ENCODE results near the gene TRPM5.

Gene TRPM5, protein sequence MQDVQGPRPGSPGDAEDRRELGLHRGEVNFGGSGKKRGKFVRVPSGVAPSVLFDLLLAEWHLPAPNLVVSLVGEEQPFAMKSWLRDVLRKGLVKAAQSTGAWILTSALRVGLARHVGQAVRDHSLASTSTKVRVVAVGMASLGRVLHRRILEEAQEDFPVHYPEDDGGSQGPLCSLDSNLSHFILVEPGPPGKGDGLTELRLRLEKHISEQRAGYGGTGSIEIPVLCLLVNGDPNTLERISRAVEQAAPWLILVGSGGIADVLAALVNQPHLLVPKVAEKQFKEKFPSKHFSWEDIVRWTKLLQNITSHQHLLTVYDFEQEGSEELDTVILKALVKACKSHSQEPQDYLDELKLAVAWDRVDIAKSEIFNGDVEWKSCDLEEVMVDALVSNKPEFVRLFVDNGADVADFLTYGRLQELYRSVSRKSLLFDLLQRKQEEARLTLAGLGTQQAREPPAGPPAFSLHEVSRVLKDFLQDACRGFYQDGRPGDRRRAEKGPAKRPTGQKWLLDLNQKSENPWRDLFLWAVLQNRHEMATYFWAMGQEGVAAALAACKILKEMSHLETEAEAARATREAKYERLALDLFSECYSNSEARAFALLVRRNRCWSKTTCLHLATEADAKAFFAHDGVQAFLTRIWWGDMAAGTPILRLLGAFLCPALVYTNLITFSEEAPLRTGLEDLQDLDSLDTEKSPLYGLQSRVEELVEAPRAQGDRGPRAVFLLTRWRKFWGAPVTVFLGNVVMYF (N-terminal part only)

GRCh38 chr11:2443881-2444820 is at the start of gene TRPM5:
TSS of gene TRPM5 (minus strand) at chr11:2444514. CDS start at chr11:2423036, 21,478 bp downstream.
- TF ChIP-seq CTCF (IDR thresholded peaks at IDR 0.05), result no peak

DNA sequence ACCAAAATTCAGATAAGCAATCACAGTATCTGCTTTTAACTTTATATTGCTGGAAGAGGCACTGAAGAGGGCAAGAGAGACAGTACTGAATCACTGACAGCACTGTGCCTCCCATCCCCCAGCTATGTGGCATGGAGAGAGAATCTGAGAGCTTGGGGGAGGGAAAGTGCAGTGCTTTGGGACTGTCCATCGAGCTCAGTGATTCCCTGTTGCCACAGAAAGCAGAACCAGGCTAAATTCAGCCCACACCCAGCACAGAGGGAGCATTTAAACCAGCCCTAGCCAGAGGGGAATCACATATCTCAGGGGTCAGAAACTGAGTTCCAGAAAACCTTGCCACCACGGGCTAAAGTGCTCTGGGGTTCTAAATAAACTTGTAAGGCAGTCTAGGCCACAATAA is 44.8 kb upstream of the TRPM5 start:
- TF ChIP-seq CTCF (IDR thresholded peaks at IDR 0.05), result no peak

DNA sequence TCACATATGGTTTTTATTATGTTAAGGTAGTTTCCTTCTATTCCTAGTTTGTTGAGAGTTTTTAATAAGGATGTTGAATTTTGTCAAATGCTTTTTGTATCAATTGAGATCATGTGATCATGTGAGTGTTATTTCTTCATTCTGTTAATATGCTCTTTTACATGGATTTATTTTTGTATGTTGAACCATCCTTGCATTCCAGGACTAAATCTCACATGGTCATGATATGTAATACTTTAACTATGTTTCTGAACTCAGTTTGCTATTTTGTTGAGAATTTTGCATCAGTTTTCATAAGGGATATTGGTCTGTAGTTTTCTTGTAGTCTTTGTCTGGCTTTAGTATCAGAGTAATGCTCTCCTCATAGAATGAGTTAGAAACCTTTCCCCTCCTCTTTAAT is 43.7 kb upstream of the TRPM5 start:
- TF ChIP-seq CTCF (IDR thresholded peaks at IDR 0.05), result no peak

DNA sequence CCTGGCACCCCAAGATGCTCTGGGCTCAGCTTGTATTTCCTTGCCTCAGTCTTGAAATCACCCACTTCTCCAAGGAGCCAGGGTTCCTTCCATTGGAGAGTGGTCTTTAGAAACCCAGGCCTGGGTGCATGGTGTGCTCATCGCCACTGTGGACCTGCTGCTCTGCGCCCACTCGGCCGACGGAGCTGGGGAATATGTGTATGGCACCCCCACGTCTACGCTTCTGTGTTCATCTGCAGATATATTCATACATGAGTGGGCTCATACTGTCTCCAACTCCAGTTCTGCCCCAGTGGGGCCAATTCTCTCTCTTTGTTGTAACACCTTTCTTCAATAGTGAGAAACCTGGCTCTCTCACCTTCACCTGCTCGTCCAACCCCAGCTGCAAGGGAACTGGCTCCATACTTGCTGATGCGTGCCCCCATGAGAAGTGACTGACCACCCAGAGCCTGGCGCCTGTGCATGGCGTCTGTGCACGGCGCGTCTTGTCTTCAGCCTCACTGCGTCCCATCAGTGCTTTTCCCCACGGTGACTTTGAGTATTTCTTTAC is 40.3 kb upstream of the TRPM5 start:
- TF ChIP-seq CTCF (IDR thresholded peaks at IDR 0.05), result no peak

- TF ChIP-seq CTCF (IDR thresholded peaks at IDR 0.05), result no peak
Observed at GRCh38 chr11:2483426-2483825, 39.1 kb upstream of the TRPM5 start.

- TF ChIP-seq CTCF (IDR thresholded peaks at IDR 0.05), result no peak
Observed at GRCh38 chr11:2482745-2483144, 38.4 kb upstream of the TRPM5 start.

DNA sequence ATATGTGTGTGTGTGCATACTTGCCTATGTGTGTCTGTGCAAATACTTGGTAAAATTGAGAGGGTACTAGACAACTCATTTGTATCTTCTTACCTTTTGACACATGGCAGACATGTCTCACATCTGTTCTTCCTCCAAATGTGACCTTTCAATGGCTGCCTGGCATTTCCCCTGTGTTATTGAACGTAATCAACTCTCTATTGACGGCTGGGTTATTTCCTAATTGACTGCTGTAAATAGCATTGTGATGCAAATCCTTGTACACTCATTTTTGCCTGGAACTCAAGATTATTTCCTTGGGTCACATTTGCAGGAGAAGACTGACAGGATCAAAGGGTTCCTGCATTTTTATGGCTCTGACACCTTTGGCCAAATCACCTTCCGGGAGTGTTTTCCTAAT is 37.9 kb upstream of the TRPM5 start:
- no peak for TF ChIP-seq CTCF (IDR thresholded peaks at IDR 0.05)
